ENCODE results near the gene PITPNC1. TPM values are rescaled to one million over a fixed set of nuclear protein-coding genes. Genes with fewer than 3 reads are reported as not detected.

Gene PITPNC1
- polyA plus RNA-seq, 1 donor from 2014 or later: 18.8 TPM

DNA sequence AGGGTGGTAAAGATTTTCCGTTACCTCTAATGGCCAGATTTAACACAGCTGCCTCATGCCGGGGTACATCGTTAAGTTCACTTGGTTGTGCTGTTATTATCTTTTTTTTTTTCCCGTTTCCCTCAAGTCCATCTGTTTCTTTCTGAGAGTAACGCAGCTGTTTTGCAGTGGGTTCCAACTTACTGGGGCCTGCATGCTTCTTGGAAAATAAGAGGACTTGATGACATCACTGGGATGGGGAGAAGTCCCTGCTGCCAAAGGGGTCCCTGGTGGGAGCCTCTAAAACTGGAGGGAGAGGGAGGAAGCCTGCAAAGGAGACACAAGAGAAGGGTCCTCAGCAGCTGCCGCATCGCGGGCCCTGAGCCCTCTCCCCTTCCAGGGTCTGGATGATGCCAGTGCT, 262.9 kb downstream of the PITPNC1 start:
- H3K27ac ChIP-seq (ENCODE audit: low read length): no peak overlapping the region
- no peak overlapping the region for H2AFZ ChIP-seq (ENCODE audit: low read depth, low read length)
- H3K9ac ChIP-seq (ENCODE audit: low read length): no peak overlapping the region
- H3K9me2 ChIP-seq (ENCODE audit: insufficient read depth, low read length): no peaks in the 10 kb centered on the region
- no peaks in the 10 kb centered on the region for H4K20me1 ChIP-seq (ENCODE audit: insufficient read depth)
- TF ChIP-seq EP300 (conservative IDR thresholded peaks at IDR 0.05; ENCODE audit: poor library complexity, severe bottlenecking): no peak
- no peak for TF ChIP-seq TAF1 (IDR thresholded peaks at IDR 0.05; ENCODE audit: low read depth)
- TF ChIP-seq, protein P1, sequence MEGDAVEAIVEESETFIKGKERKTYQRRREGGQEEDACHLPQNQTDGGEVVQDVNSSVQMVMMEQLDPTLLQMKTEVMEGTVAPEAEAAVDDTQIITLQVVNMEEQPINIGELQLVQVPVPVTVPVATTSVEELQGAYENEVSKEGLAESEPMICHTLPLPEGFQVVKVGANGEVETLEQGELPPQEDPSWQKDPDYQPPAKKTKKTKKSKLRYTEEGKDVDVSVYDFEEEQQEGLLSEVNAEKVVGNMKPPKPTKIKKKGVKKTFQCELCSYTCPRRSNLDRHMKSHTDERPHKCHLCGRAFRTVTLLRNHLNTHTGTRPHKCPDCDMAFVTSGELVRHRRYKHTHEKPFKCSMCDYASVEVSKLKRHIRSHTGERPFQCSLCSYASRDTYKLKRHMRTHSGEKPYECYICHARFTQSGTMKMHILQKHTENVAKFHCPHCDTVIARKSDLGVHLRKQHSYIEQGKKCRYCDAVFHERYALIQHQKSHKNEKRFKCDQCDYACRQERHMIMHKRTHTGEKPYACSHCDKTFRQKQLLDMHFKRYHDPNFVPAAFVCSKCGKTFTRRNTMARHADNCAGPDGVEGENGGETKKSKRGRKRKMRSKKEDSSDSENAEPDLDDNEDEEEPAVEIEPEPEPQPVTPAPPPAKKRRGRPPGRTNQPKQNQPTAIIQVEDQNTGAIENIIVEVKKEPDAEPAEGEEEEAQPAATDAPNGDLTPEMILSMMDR (IDR thresholded peaks at IDR 0.05; ENCODE audit: poor library complexity, severe bottlenecking): no peak
- no peak for TF ChIP-seq EZH2 (IDR thresholded peaks at IDR 0.05; ENCODE audit: borderline replicate concordance, insufficient read depth, low read length, poor library complexity, severe bottlenecking)
- TF ChIP-seq POLR2AphosphoS5 (IDR thresholded peaks at IDR 0.05): no peak
- TF ChIP-seq, protein P2, sequence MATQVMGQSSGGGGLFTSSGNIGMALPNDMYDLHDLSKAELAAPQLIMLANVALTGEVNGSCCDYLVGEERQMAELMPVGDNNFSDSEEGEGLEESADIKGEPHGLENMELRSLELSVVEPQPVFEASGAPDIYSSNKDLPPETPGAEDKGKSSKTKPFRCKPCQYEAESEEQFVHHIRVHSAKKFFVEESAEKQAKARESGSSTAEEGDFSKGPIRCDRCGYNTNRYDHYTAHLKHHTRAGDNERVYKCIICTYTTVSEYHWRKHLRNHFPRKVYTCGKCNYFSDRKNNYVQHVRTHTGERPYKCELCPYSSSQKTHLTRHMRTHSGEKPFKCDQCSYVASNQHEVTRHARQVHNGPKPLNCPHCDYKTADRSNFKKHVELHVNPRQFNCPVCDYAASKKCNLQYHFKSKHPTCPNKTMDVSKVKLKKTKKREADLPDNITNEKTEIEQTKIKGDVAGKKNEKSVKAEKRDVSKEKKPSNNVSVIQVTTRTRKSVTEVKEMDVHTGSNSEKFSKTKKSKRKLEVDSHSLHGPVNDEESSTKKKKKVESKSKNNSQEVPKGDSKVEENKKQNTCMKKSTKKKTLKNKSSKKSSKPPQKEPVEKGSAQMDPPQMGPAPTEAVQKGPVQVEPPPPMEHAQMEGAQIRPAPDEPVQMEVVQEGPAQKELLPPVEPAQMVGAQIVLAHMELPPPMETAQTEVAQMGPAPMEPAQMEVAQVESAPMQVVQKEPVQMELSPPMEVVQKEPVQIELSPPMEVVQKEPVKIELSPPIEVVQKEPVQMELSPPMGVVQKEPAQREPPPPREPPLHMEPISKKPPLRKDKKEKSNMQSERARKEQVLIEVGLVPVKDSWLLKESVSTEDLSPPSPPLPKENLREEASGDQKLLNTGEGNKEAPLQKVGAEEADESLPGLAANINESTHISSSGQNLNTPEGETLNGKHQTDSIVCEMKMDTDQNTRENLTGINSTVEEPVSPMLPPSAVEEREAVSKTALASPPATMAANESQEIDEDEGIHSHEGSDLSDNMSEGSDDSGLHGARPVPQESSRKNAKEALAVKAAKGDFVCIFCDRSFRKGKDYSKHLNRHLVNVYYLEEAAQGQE (IDR thresholded peaks at IDR 0.05; ENCODE audit: borderline replicate concordance): no peak
- TF ChIP-seq MXI1 (conservative IDR thresholded peaks at IDR 0.05; ENCODE audit: poor library complexity, severe bottlenecking): no peak
- no peak for TF ChIP-seq RAD21 (conservative IDR thresholded peaks at IDR 0.05)
- no peak for TF ChIP-seq SMC3 (conservative IDR thresholded peaks at IDR 0.05; ENCODE audit: poor library complexity)
- no peaks in the 10 kb centered on the region for H3K79me2 ChIP-seq (replicated peaks; ENCODE audit: insufficient read depth, low read length)
- no peaks in the 10 kb centered on the region for H3F3A ChIP-seq (ENCODE audit: insufficient read depth, low read length, poor library complexity, severe bottlenecking)
- H3K36me3 ChIP-seq (ENCODE audit: insufficient read depth, low read length): no peaks in the 10 kb centered on the region
- H3K4me2 ChIP-seq (ENCODE audit: low read length): no peak overlapping the region
- no peak overlapping the region for H3K4me3 ChIP-seq (ENCODE audit: low read length)
- no peaks in the 10 kb centered on the region for H3K9me3 ChIP-seq (ENCODE audit: low read length)
- H3K27me3 ChIP-seq (ENCODE audit: insufficient read depth, low read depth, low read length): no peaks in the 10 kb centered on the region

DNA sequence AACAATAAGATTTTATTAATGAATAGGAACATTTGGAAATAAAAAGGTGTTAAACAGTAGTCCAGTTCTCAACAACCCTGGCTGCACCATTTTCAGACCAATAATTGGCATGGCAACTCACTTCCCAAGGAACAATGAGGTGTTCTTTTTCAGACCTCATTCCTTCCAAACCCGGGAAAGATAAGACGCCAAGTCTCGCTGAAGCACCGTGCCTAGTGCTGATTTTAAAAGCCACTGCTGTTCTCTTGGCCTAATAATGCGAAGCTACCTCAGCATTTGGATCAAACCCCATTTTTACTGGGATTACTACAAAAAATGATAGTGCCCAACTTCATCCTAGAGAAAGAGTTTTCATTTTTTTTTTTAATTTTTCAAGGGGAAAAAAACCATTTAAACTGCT, 265.4 kb downstream of the PITPNC1 start:
- Histone ChIP-seq H3K9me3 (ENCODE audit: low read length) (no peaks in the 10 kb centered on the region), H3K27ac (ENCODE audit: low read length) (no peak overlapping the region), H3K4me3 (ENCODE audit: low read length) (no peak overlapping the region), H3F3A (ENCODE audit: insufficient read depth, low read length, poor library complexity, severe bottlenecking) (no peaks in the 10 kb centered on the region), H4K20me1 (ENCODE audit: insufficient read depth) (no peaks in the 10 kb centered on the region), H2AFZ (ENCODE audit: low read depth, low read length) (no peak overlapping the region), H3K27me3 (ENCODE audit: insufficient read depth, low read depth, low read length) (no peaks in the 10 kb centered on the region), H3K79me2 (replicated peaks; ENCODE audit: insufficient read depth, low read length) (no peaks in the 10 kb centered on the region), H3K36me3 (ENCODE audit: insufficient read depth, low read length) (no peaks in the 10 kb centered on the region), H3K9me2 (ENCODE audit: insufficient read depth, low read length) (no peaks in the 10 kb centered on the region), H3K9ac (ENCODE audit: low read length) (no peak overlapping the region), H3K4me2 (ENCODE audit: low read length) (no peak overlapping the region)
- TF ChIP-seq POLR2AphosphoS5 (IDR thresholded peaks at IDR 0.05) (no peak), RAD21 (conservative IDR thresholded peaks at IDR 0.05) (no peak), TAF1 (IDR thresholded peaks at IDR 0.05; ENCODE audit: low read depth) (no peak), EP300 (conservative IDR thresholded peaks at IDR 0.05; ENCODE audit: poor library complexity, severe bottlenecking) (no peak), EZH2 (IDR thresholded peaks at IDR 0.05; ENCODE audit: borderline replicate concordance, insufficient read depth, low read length, poor library complexity, severe bottlenecking) (no peak), MXI1 (conservative IDR thresholded peaks at IDR 0.05; ENCODE audit: poor library complexity, severe bottlenecking) (no peak), SMC3 (conservative IDR thresholded peaks at IDR 0.05; ENCODE audit: poor library complexity) (no peak)
- TF ChIP-seq, protein P2 (IDR thresholded peaks at IDR 0.05; ENCODE audit: borderline replicate concordance): no peak
- TF ChIP-seq, protein P1 (IDR thresholded peaks at IDR 0.05; ENCODE audit: poor library complexity, severe bottlenecking): no peak

All from neural cell (in vitro differentiated cells).